PC-9 (cell line): ENCODE measurements around the gene MAPKAPK5. TPM values are rescaled to one million over a fixed set of nuclear protein-coding genes. Genes with fewer than 3 reads are reported as not detected.
"Not testable (repeated sequence)": the region's sequence is repeated elsewhere in the genome, so short reads cannot be mapped to it uniquely, and the experiment has no call there.

Experiments
- BruUV-seq: library from RNA; stranded (reverse); fragments of 400-500 nt; replicated peaks from 2 replicates; lab custom pipeline; 2021; lab: Mats Ljungman, UMichigan
- CTCF ChIA-PET: fragments of 300-600 bp; sonication (Branson Sonifier 250); formaldehyde crosslinking; loops from one replicate; lab custom pipeline; 2022; ENCODE audit warnings: antibody characterized with exemption; lab: Charles Lee
- POLR2A ChIA-PET: fragments of 300-600 bp; sonication (Branson Sonifier 250); formaldehyde crosslinking; loops from one replicate; lab custom pipeline; 2022; ENCODE audit warnings: antibody characterized with exemption; ENCODE audit not compliant: unreplicated experiment; lab: Charles Lee
- DNase-seq, 2 experiments: peaks; one replicate each; pipeline versions ENCODE4 v3.0.0 to v3.0.0-alpha.2; 2015 to 2022; ENCODE audit warnings: mixed read lengths in 1 of 2
- H2AFZ ChIP-seq: fragments of 200-600 bp; sonication (generic); 2 replicates; pipeline ENCODE4 v1.8.1; 2017; ENCODE audit warnings: antibody characterized with exemption
- H3F3A ChIP-seq: fragments of 200-600 bp; sonication (generic); 2 replicates; pipeline ENCODE4 v1.8.1; 2017; ENCODE audit warnings: antibody characterized with exemption, mild to moderate bottlenecking, low read depth; ENCODE audit not compliant: insufficient read depth
- H3K27ac ChIP-seq: fragments of 200-600 bp; sonication (generic); 2 replicates; pipeline ENCODE4 v1.6.1; 2016; ENCODE audit warnings: mixed run types
- H3K27me3 ChIP-seq: fragments of 200-600 bp; sonication (generic); 2 replicates; pipeline ENCODE4 v1.6.1; 2016; ENCODE audit warnings: low read depth, mixed run types; ENCODE audit not compliant: insufficient read depth
- H3K36me3 ChIP-seq: fragments of 200-600 bp; sonication (generic); 2 replicates; pipeline ENCODE4 v1.6.1; 2016; ENCODE audit warnings: low read depth, mixed run types
- H3K4me1 ChIP-seq: fragments of 200-600 bp; sonication (generic); replicated peaks from 2 replicates; pipeline ENCODE4 v1.6.1; 2016; ENCODE audit warnings: mixed run types; ENCODE audit not compliant: insufficient read depth
- H3K4me2 ChIP-seq: fragments of 200-600 bp; sonication (generic); 2 replicates; pipeline ENCODE4 v1.6.1; 2017; ENCODE audit warnings: mixed run types
- H3K4me3 ChIP-seq: fragments of 200-600 bp; sonication (generic); 2 replicates; pipeline ENCODE4 v1.6.1; 2016; ENCODE audit warnings: mixed run types
- H3K79me2 ChIP-seq: fragments of 200-600 bp; sonication (generic); 2 replicates; pipeline ENCODE4 v1.6.1; 2017; ENCODE audit warnings: low read depth, mixed run types
- H3K9me2 ChIP-seq: fragments of 200-600 bp; sonication (generic); 2 replicates; pipeline ENCODE4 v1.8.1; 2017; ENCODE audit warnings: mild to moderate bottlenecking; ENCODE audit not compliant: insufficient read depth
- H3K9me3 ChIP-seq: fragments of 200-600 bp; sonication (generic); 2 replicates; pipeline ENCODE4 v1.8.1; 2016; ENCODE audit warnings: low read depth; ENCODE audit not compliant: insufficient read depth
- H4K20me1 ChIP-seq: fragments of 200-600 bp; sonication (generic); 2 replicates; pipeline ENCODE4 v1.8.1; 2017; ENCODE audit not compliant: insufficient read depth
- EZH2 ChIP-seq: fragments of 200-600 bp; sonication (generic); IDR thresholded peaks from 2 replicates; pipeline ENCODE4 v1.8.0; 2017; ENCODE audit warnings: antibody characterized with exemption, low read depth
- intact Hi-C: fragments of 100-400 bp; cut with micrococcal nuclease; formaldehyde crosslinking; loops from one replicate; pipeline ENCODE4 v1.10.0; 2022; ENCODE audit not compliant: unreplicated experiment
- total RNA-seq: library from RNA; stranded (reverse); gene quantifications from 2 replicates; pipeline ENCODE4 v1.2.3, GENCODE V29; 2021
- TF ChIP-seq, protein P1 (sequence below): fragments of 200-600 bp; sonication (generic); conservative IDR thresholded peaks from 2 replicates; pipeline ENCODE4 v1.6.1; 2017; ENCODE audit warnings: mixed run types, antibody characterized with exemption, mild to moderate bottlenecking, moderate library complexity

The MAPKAPK5 gene
- total RNA-seq, 1 experiment from 2014 or later = 45.0 TPM

GRCh38 chr12:111828338-111828979 is 13.6 kb upstream of the MAPKAPK5 start:
- Histone ChIP-seq H3K4me2 (0 out of 2 replicates have a peak overlapping the region, but pooled peaks have one; percentile 31), H3K9me2 (no peaks in the 10 kb centered on the region), H3K27me3 (no peaks in the 10 kb centered on the region), H3K36me3 (no peaks in the 10 kb centered on the region), H2AFZ (no peak overlapping the region; the same call in 1 of the 2 replicates), H3K79me2 (no peaks in the 10 kb centered on the region), H3F3A (no peaks in the 10 kb centered on the region), H3K9me3 (no peaks in the 10 kb centered on the region), H3K27ac (no peak overlapping the region), H3K4me3 (no peak overlapping the region), H4K20me1 (no peaks in the 10 kb centered on the region), H3K4me1 (0 out of 2 replicates have a peak, but pooled peaks cover 6% of the 10 kb centered on the region)
- TF ChIP-seq, protein P1, sequence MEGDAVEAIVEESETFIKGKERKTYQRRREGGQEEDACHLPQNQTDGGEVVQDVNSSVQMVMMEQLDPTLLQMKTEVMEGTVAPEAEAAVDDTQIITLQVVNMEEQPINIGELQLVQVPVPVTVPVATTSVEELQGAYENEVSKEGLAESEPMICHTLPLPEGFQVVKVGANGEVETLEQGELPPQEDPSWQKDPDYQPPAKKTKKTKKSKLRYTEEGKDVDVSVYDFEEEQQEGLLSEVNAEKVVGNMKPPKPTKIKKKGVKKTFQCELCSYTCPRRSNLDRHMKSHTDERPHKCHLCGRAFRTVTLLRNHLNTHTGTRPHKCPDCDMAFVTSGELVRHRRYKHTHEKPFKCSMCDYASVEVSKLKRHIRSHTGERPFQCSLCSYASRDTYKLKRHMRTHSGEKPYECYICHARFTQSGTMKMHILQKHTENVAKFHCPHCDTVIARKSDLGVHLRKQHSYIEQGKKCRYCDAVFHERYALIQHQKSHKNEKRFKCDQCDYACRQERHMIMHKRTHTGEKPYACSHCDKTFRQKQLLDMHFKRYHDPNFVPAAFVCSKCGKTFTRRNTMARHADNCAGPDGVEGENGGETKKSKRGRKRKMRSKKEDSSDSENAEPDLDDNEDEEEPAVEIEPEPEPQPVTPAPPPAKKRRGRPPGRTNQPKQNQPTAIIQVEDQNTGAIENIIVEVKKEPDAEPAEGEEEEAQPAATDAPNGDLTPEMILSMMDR = no peak
- no peak for TF ChIP-seq EZH2
- no peak for DNase-seq
- intact Hi-C loops = loop anchor here (10.0 kb wide), 1 partner anchor 556 kb away; the partner anchor contains the start of gene HECTD4
- CTCF ChIA-PET = no interaction called here
- POLR2A ChIA-PET = no interaction called here
- no TSS peak for BruUV-seq

GRCh38 chr12:111829635-111830034 is 12.4 kb upstream of the MAPKAPK5 start:
- H2AFZ ChIP-seq, H4K20me1 ChIP-seq, POLR2A ChIA-PET, DNase-seq, H3K36me3 ChIP-seq, H3K4me3 ChIP-seq, H3K27ac ChIP-seq, H3K4me2 ChIP-seq, H3K9me2 ChIP-seq, H3K4me1 ChIP-seq, H3K9me3 ChIP-seq, H3F3A ChIP-seq, CTCF ChIA-PET, BruUV-seq, H3K27me3 ChIP-seq, H3K79me2 ChIP-seq: not testable (repeated sequence)
- intact Hi-C loops = loop anchor here (10.0 kb wide), 1 partner anchor 555 kb away; the partner anchor contains the start of gene HECTD4

- H3K4me1 ChIP-seq, POLR2A ChIA-PET, H3K9me3 ChIP-seq, H3F3A ChIP-seq, H3K79me2 ChIP-seq, CTCF ChIA-PET, intact Hi-C loops, H3K27me3 ChIP-seq, H3K9me2 ChIP-seq, H3K36me3 ChIP-seq, H4K20me1 ChIP-seq, BruUV-seq: not testable (repeated sequence)
- DNase-seq = peak in 1 of 2 experiments; percentile 52
- H3K27ac ChIP-seq = 0 out of 2 replicates have a peak overlapping the region, but pooled peaks have one; percentile 12
- peak overlapping the region; percentile 76 for H2AFZ ChIP-seq
- H3K4me3 ChIP-seq = peak overlapping the region; percentile 57
- H3K4me2 ChIP-seq = peak overlapping the region; percentile 76
Observed at GRCh38 chr12:111834740-111835386, 7.2 kb upstream of the MAPKAPK5 start.

DNA sequence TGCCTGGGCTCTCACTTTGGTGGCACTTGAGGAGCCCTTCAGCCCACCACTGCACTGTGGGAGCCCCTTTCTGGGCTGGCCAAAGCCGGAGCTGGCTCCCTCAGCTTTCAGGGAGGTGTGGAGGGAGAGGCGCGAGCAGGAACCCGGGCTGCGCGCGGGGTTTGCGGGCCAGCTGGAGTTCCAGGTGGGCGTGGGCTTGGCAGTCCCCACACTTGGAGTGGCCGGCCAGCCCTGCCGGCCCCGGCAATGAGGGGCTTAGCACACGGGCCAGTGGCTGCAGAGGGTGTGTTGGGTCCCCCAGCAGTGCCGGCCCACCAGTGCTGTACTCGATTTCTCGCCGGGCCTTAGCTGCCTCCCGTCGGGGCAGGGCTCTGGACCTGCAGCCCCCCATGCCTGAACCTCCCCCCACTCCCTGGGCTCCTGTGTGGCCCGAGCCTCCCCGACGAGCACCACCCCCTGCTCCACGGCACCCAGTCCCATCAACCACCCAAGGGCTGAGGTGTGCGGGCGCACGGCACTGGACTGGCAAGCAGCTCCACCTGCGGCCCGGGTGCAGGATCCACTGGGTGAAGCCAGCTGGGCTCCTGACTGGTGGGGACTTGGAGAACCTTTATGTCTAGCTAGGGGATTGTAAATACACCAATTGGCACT is 6.4 kb upstream of the MAPKAPK5 start:
- H3K9me2 ChIP-seq, H4K20me1 ChIP-seq, DNase-seq, intact Hi-C loops, H3F3A ChIP-seq, CTCF ChIA-PET, H3K4me3 ChIP-seq, H3K9me3 ChIP-seq, POLR2A ChIA-PET, H3K36me3 ChIP-seq, H3K27me3 ChIP-seq, H3K27ac ChIP-seq, BruUV-seq: not testable (repeated sequence)
- peak overlapping the region; percentile 76; the same call in 1 of the 2 replicates for H2AFZ ChIP-seq
- peaks cover 15% of the 10 kb centered on the region for H3K4me1 ChIP-seq
- peaks cover 11% of the 10 kb centered on the region for H3K79me2 ChIP-seq
- H3K4me2 ChIP-seq = peak overlapping the region; percentile 76
